OCI-LY1 (cell line): ENCODE data around the gene RBP5.

ENCODE experiments used
- H2AFZ ChIP-seq: fragments of 200-600 bp; sonication (generic), shearing (Covaris generic); 2 replicates; pipeline ENCODE4 v1.6.0; 2014; ENCODE audit warnings: antibody characterized with exemption, mild to moderate bottlenecking, low read length
- H3F3A ChIP-seq: fragments of 200-600 bp; sonication (generic), shearing (Covaris generic); 2 replicates; pipeline ENCODE4 v1.6.0; 2014; ENCODE audit warnings: mild to moderate bottlenecking, antibody characterized with exemption, low read length, moderate library complexity; ENCODE audit not compliant: insufficient read depth
- H3K27ac ChIP-seq: fragments of 200-600 bp; sonication (generic); 2 replicates; pipeline ENCODE4 v1.5.1; 2014; ENCODE audit warnings: low read length, mixed run types, mild to moderate bottlenecking, low read depth; ENCODE audit not compliant: poor library complexity, severe bottlenecking
- H3K27me3 ChIP-seq: fragments of 200-600 bp; sonication (generic); 2 replicates; pipeline ENCODE4 v1.6.0; 2014; ENCODE audit warnings: antibody characterized with exemption, mild to moderate bottlenecking, low read length, moderate library complexity; ENCODE audit not compliant: insufficient read depth
- H3K36me3 ChIP-seq: fragments of 200-600 bp; sonication (generic); 2 replicates; pipeline ENCODE4 v1.6.1; 2014; ENCODE audit warnings: mild to moderate bottlenecking, antibody characterized with exemption, low read length, moderate library complexity, mixed read lengths; ENCODE audit not compliant: insufficient read depth
- H3K4me1 ChIP-seq: fragments of 200-600 bp; sonication (generic); 2 replicates; pipeline ENCODE4 v1.5.1; 2014; ENCODE audit warnings: mild to moderate bottlenecking, low read length, moderate library complexity; ENCODE audit not compliant: insufficient read depth, severe bottlenecking
- H3K4me2 ChIP-seq: fragments of 200-600 bp; sonication (generic), shearing (Covaris generic); 2 replicates; pipeline ENCODE4 v1.6.1; 2014; ENCODE audit warnings: low read length
- H3K4me3 ChIP-seq: fragments of 200-600 bp; sonication (generic); 2 replicates; pipeline ENCODE4 v1.5.1; 2014; ENCODE audit warnings: low read length, low read depth, mild to moderate bottlenecking, mixed read lengths; ENCODE audit not compliant: poor library complexity, severe bottlenecking
- H3K79me2 ChIP-seq: fragments of 200-600 bp; shearing (Covaris generic); 2 replicates; pipeline ENCODE4 v1.6.1; 2016; ENCODE audit warnings: mixed run types, low read length, mixed read lengths; ENCODE audit not compliant: insufficient read depth
- H3K9ac ChIP-seq: fragments of 200-600 bp; sonication (generic), shearing (Covaris generic); 2 replicates; pipeline ENCODE4 v1.6.1; 2014; ENCODE audit warnings: mild to moderate bottlenecking, low read length, mixed read lengths
- H3K9me2 ChIP-seq: fragments of 200-600 bp; sonication (generic), shearing (Covaris generic); 2 replicates; pipeline ENCODE4 v1.6.1; 2014; ENCODE audit warnings: low read depth, mild to moderate bottlenecking, low read length, mixed read lengths
- H3K9me3 ChIP-seq: fragments of 200-600 bp; shearing (Covaris generic); 2 replicates; pipeline ENCODE4 v1.6.1; 2014; ENCODE audit warnings: low read length, mixed read lengths
- H4K20me1 ChIP-seq: fragments of 200-600 bp; sonication (generic), shearing (Covaris generic); 2 replicates; pipeline ENCODE4 v1.6.0; 2016; ENCODE audit warnings: mild to moderate bottlenecking, low read length; ENCODE audit not compliant: insufficient read depth
- CTCF ChIP-seq: fragments of 200-600 bp; sonication (generic), shearing (Covaris generic); IDR thresholded peaks from 2 replicates; pipeline ENCODE4 v1.5.1; 2017; ENCODE audit warnings: mild to moderate bottlenecking, antibody characterized with exemption, low read length, moderate library complexity, mixed read lengths
- EZH2 ChIP-seq: fragments of 200-600 bp; sonication (generic), shearing (Covaris generic); IDR thresholded peaks from 2 replicates; pipeline ENCODE4 v1.8.0; 2017; ENCODE audit warnings: borderline replicate concordance, mixed run types, mild to moderate bottlenecking, antibody characterized with exemption, low read length, moderate library complexity, mixed read lengths

RBP5 gene

GRCh38 chr12:7091660-7092228 lies 36.9 kb downstream of the RBP5 start:
- Histone ChIP-seq H3K27ac (no peak overlapping the region), H2AFZ (no peak overlapping the region), H3K27me3 (peaks cover 5% of the 10 kb centered on the region; the same call in 1 of the 2 replicates), H3K4me2 (no peak overlapping the region), H3F3A (no peaks in the 10 kb centered on the region), H3K4me3 (no peak overlapping the region), H4K20me1 (no peaks in the 10 kb centered on the region), H3K4me1 (no peaks in the 10 kb centered on the region), H3K36me3 (no peaks in the 10 kb centered on the region), H3K9me2 (no peaks in the 10 kb centered on the region), H3K9ac (no peak overlapping the region), H3K9me3 (no peaks in the 10 kb centered on the region), H3K79me2 (no peaks in the 10 kb centered on the region)
- TF ChIP-seq CTCF (no peak), EZH2 (no peak)

GRCh38 chr12:7091171-7091570 lies 37.5 kb downstream of the RBP5 start:
- TF ChIP-seq CTCF: no peak
- no peak for TF ChIP-seq EZH2
- Histone ChIP-seq H3K79me2 (no peaks in the 10 kb centered on the region), H3K9me3 (no peaks in the 10 kb centered on the region), H3K4me2 (no peak overlapping the region), H3K27me3 (peaks cover 5% of the 10 kb centered on the region; the same call in 1 of the 2 replicates), H3K9ac (no peak overlapping the region), H4K20me1 (no peaks in the 10 kb centered on the region), H2AFZ (no peak overlapping the region), H3K4me1 (no peaks in the 10 kb centered on the region), H3K27ac (no peak overlapping the region), H3K36me3 (no peaks in the 10 kb centered on the region), H3K9me2 (no peaks in the 10 kb centered on the region), H3K4me3 (no peak overlapping the region), H3F3A (no peaks in the 10 kb centered on the region)

- no peak overlapping the region for H3K4me3 ChIP-seq
Measured at GRCh38 chr12:7090222-7090998, 38.3 kb downstream of the RBP5 start.

More at GRCh38 chr12:7090222-7090998, 38.3 kb downstream of the RBP5 start:
- TF ChIP-seq EZH2 (no peak), CTCF (no peak)
- H3K9ac ChIP-seq: no peak overlapping the region
- peaks cover 5% of the 10 kb centered on the region; the same call in 1 of the 2 replicates for H3K27me3 ChIP-seq
- no peaks in the 10 kb centered on the region for H4K20me1 ChIP-seq
- no peaks in the 10 kb centered on the region for H3K4me1 ChIP-seq
- H3K4me2 ChIP-seq: no peak overlapping the region
- no peaks in the 10 kb centered on the region for H3K36me3 ChIP-seq
- no peak overlapping the region for H3K27ac ChIP-seq
- no peaks in the 10 kb centered on the region for H3K9me3 ChIP-seq
- H3K9me2 ChIP-seq: no peaks in the 10 kb centered on the region
- no peak overlapping the region for H2AFZ ChIP-seq
- no peaks in the 10 kb centered on the region for H3F3A ChIP-seq
- H3K79me2 ChIP-seq: no peaks in the 10 kb centered on the region
